Kidney (tissue), 14 donors: ENCODE data around the gene PRKAR1B. TPM values are rescaled to one million over a fixed set of nuclear protein-coding genes. Genes with fewer than 3 reads are reported as not detected.
A peak's percentile ranks its signal among the peaks of the same experiment; 100 is the strongest.

Experiments
- DNase-seq, 5 donors: peaks; one replicate each; pipeline ENCODE4 v3.0.0-alpha.2; 2013 to 2020
- FAIRE-seq: peaks from 2 replicates; lab custom pipeline; 2012; peaks lifted over from hg19 to GRCh38; lab: Jason Lieb, UNC
- H3K27ac ChIP-seq, 2 donors: one replicate each; pipeline ENCODE4 v1.7.0; 2013; ENCODE audit warnings: low read depth in 2 of 2, low read length in 2 of 2, inconsistent platforms in 1 of 2
- H3K27me3 ChIP-seq: one replicate; pipeline ENCODE4 v1.7.1; 2013; ENCODE audit warnings: low read length, inconsistent platforms; ENCODE audit not compliant: control insufficient read depth, insufficient read depth
- H3K36me3 ChIP-seq, 3 donors: one replicate each; pipeline versions ENCODE4 v1.7.0 to v1.7.1; 2013; ENCODE audit warnings: low read length in 3 of 3, control low read depth in 1 of 3, inconsistent platforms in 1 of 3; ENCODE audit not compliant: insufficient read depth in 3 of 3, control insufficient read depth in 2 of 3
- H3K4me1 ChIP-seq, 3 donors: one replicate each; pipeline versions ENCODE4 v1.7.0 to v1.7.1; 2013; ENCODE audit warnings: low read length in 3 of 3, inconsistent platforms in 1 of 3, low read depth in 1 of 3; ENCODE audit not compliant: control insufficient read depth in 2 of 3, insufficient read depth in 2 of 3
- H3K4me3 ChIP-seq, 3 donors: one replicate each; pipeline versions ENCODE4 v1.7.0 to v1.8.1; 2013; ENCODE audit warnings: low read length in 3 of 3, control low read depth in 1 of 3, inconsistent platforms in 1 of 3
- H3K9ac ChIP-seq, 3 donors: one replicate each; pipeline versions ENCODE4 v1.7.0 to v1.7.1; 2013; ENCODE audit warnings: low read length in 3 of 3, control low read depth in 1 of 3, inconsistent platforms in 1 of 3
- H3K9me3 ChIP-seq, 3 donors: one replicate each; pipeline versions ENCODE4 v1.7.0 to v1.7.1; 2013; ENCODE audit warnings: low read length in 3 of 3, control low read depth in 1 of 3, inconsistent platforms in 1 of 3; ENCODE audit not compliant: control insufficient read depth in 2 of 3, insufficient read depth in 1 of 3
- intact Hi-C: fragments of 100-400 bp; cut with DNase I; formaldehyde crosslinking; loops from one replicate; pipeline ENCODE4 v1.11.1; 2022
- polyA plus RNA-seq: library from polyadenylated mRNA; stranded (reverse); fragments of 350-450 nt; fragmentation: Illumina TruSeq; extraction: RNeasy Lipid Tissue Mini Kit (QIAGEN cat#74804); gene quantifications from one replicate; pipeline ENCODE4 v1.2.3, GENCODE V29; 2014; ENCODE audit warnings: low read depth, low replicate concordance; ENCODE audit not compliant: insufficient read depth
- total RNA-seq: library from RNA; stranded (reverse); fragmentation: NEBNext Ultra II Directional; extraction: Animal tissue kit (Norgen Biotek cat#: 25700); gene quantifications from one replicate; pipeline ENCODE4 v1.2.1, GENCODE V29; 2021
- TF ChIP-seq, protein P1 (sequence below): IDR thresholded peaks from 3 replicates; pipeline ENCODE4 v1.5.1; 2012; ENCODE audit warnings: mild to moderate bottlenecking, moderate library complexity, borderline replicate concordance; ENCODE audit not compliant: insufficient read depth; ENCODE audit errors: extremely low read depth
- donor health status: control.
- donor health status: control.
- donor health status: control.
- donor health status: control.
- donor health status: control.
- donor health status: DM: yes; HTN: yes; CAD: no.
- donor health status: Normal renal cell carcinoma (clear cell type).

PRKAR1B gene
- total and polyA plus RNA-seq, 2 donors from 2014 or later = 15.9 to 21.4 TPM

GRCh38 chr7:560966-561630 is 166.0 kb downstream of the PRKAR1B start:
- TF ChIP-seq, protein P1, sequence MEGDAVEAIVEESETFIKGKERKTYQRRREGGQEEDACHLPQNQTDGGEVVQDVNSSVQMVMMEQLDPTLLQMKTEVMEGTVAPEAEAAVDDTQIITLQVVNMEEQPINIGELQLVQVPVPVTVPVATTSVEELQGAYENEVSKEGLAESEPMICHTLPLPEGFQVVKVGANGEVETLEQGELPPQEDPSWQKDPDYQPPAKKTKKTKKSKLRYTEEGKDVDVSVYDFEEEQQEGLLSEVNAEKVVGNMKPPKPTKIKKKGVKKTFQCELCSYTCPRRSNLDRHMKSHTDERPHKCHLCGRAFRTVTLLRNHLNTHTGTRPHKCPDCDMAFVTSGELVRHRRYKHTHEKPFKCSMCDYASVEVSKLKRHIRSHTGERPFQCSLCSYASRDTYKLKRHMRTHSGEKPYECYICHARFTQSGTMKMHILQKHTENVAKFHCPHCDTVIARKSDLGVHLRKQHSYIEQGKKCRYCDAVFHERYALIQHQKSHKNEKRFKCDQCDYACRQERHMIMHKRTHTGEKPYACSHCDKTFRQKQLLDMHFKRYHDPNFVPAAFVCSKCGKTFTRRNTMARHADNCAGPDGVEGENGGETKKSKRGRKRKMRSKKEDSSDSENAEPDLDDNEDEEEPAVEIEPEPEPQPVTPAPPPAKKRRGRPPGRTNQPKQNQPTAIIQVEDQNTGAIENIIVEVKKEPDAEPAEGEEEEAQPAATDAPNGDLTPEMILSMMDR = no peak
- peaks cover 0 to 3% (median 3%) of the 10 kb centered on the region in 3 donors for H3K36me3 ChIP-seq
- DNase-seq = peak in 1 of 5 donors; percentile 24
- intact Hi-C loops = no loop called here
- no peak for FAIRE-seq
- H3K4me3 ChIP-seq = peak overlapping the region in 2 of 3 donors; percentile 36 to 47
- H3K9ac ChIP-seq = no peak overlapping the region
- H3K4me1 ChIP-seq = peaks cover 4 to 7% (median 5%) of the 10 kb centered on the region in 3 donors
- H3K27ac ChIP-seq = no peak overlapping the region
- no peaks in the 10 kb centered on the region for H3K27me3 ChIP-seq
- H3K9me3 ChIP-seq = peaks cover 0 to 3% (median 0%) of the 10 kb centered on the region in 3 donors

GRCh38 chr7:559396-559705 is 167.7 kb downstream of the PRKAR1B start:
- no peak for FAIRE-seq
- H3K36me3 ChIP-seq = peaks cover 0 to 3% (median 3%) of the 10 kb centered on the region in 3 donors
- intact Hi-C loops = no loop called here

GRCh38 chr7:557558-557881 is 169.6 kb downstream of the PRKAR1B start:
- intact Hi-C loops = no loop called here
- H3K9me3 ChIP-seq = peaks cover 0 to 1% (median 0%) of the 10 kb centered on the region in 3 donors
- H3K4me3 ChIP-seq = no peak overlapping the region
- H3K27me3 ChIP-seq = no peaks in the 10 kb centered on the region
- H3K9ac ChIP-seq = no peak overlapping the region
- TF ChIP-seq, protein P1 = no peak
- FAIRE-seq = no peak
- no peaks in the 10 kb centered on the region for H3K36me3 ChIP-seq
- H3K4me1 ChIP-seq = peaks cover 4 to 21% (median 5%) of the 10 kb centered on the region in 3 donors
- no peak overlapping the region for H3K27ac ChIP-seq
- DNase-seq = peak in 1 of 5 donors; percentile 33

More at GRCh38 chr7:559396-559705, 167.7 kb downstream of the PRKAR1B start:
- Histone ChIP-seq H3K27ac (no peak overlapping the region), H3K9ac (no peak overlapping the region), H3K4me3 (no peak overlapping the region), H3K9me3 (peaks cover 0 to 3% (median 0%) of the 10 kb centered on the region in 3 donors), H3K27me3 (no peaks in the 10 kb centered on the region), H3K4me1 (peaks cover 4 to 7% (median 5%) of the 10 kb centered on the region in 3 donors)
- TF ChIP-seq, protein P1 = no peak
- peak in 1 of 5 donors; percentile 51 for DNase-seq
